ENCODE results near the gene ATP6V1E1. TPM values are rescaled to one million over a fixed set of nuclear protein-coding genes. Genes with fewer than 3 reads are reported as not detected.
A peak's percentile ranks its signal among the peaks of the same experiment; 100 is the strongest.

ATP6V1E1 gene
- total and polyA plus RNA-seq, 9 of the 15 experiments (the other 6 are each of a cell fraction or from before 2014, with no cell fraction given): 122 to 249 (median 179) TPM

DNA sequence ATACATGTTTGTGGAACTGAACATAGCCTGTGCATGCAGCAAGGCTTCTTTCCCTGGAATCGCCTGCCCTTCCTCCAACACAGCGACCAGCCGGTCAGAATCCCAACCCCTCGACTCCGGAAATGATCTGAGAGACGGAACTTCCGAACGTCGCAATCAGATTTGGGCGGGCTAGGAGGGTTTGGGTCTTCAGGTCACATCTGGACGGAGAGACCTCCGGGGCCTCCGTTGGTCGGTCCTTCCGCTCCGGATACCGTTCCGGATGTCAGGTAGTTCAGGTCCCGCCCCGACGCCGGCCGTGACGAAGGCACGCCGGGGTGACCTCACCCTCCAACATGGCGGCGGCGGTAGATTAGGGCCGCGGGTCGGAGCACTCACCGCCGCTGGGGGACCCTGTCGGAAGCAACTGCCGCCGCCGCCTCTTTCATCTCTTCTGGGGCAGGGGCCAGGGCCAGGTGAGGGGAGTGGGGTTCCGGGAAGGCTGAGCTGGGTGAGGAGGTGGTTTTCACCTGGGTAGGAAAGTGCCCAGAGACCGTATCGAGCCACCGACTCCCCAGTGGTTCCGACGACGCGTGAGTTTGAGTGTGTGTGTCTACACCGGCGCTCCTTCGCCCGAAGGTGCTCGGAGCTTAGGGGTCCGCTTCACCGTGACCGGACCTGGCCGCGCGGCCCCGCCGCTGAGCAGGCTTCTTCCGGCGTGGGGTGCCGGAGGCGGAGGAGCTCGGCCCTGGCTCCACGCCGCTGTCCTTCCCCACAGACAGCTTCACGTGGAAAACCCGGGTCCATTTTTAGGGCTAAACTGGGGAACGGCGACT lies 10.1 kb upstream of the ATP6V1E1 start, which contains the start of gene BCL2L13 (continued):
- peak; percentile 75; the same call in 1 of the 2 replicates for TF ChIP-seq GABPB2 (CRISPR knock-in tag; conservative IDR thresholded peaks at IDR 0.05)
- peak; percentile 81 for TF ChIP-seq RNF2 (IDR thresholded peaks at IDR 0.05)
- TF ChIP-seq GABPB1 (CRISPR knock-in tag; IDR thresholded peaks at IDR 0.05): peak; percentile 90
- TF ChIP-seq, protein P1, sequence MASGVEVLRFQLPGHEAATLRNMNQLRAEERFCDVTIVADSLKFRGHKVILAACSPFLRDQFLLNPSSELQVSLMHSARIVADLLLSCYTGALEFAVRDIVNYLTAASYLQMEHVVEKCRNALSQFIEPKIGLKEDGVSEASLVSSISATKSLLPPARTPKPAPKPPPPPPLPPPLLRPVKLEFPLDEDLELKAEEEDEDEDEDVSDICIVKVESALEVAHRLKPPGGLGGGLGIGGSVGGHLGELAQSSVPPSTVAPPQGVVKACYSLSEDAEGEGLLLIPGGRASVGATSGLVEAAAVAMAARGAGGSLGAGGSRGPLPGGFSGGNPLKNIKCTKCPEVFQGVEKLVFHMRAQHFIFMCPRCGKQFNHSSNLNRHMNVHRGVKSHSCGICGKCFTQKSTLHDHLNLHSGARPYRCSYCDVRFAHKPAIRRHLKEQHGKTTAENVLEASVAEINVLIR (CRISPR knock-in tag; IDR thresholded peaks at IDR 0.05): peak; percentile 85
- peak; percentile 86 for TF ChIP-seq ATF2 (CRISPR knock-in tag; IDR thresholded peaks at IDR 0.05)
- no peak for TF ChIP-seq ELK3 (CRISPR knock-in tag; IDR thresholded peaks at IDR 0.05)
- TF ChIP-seq HMGN3 (IDR thresholded peaks at IDR 0.05; ENCODE audit: borderline replicate concordance, extremely low read depth, insufficient read length, low read depth, low read length): peak; percentile 91
- no peak for TF ChIP-seq NFIX (CRISPR knock-in tag; IDR thresholded peaks at IDR 0.05; ENCODE audit: low read depth)
- TF ChIP-seq, protein P2, sequence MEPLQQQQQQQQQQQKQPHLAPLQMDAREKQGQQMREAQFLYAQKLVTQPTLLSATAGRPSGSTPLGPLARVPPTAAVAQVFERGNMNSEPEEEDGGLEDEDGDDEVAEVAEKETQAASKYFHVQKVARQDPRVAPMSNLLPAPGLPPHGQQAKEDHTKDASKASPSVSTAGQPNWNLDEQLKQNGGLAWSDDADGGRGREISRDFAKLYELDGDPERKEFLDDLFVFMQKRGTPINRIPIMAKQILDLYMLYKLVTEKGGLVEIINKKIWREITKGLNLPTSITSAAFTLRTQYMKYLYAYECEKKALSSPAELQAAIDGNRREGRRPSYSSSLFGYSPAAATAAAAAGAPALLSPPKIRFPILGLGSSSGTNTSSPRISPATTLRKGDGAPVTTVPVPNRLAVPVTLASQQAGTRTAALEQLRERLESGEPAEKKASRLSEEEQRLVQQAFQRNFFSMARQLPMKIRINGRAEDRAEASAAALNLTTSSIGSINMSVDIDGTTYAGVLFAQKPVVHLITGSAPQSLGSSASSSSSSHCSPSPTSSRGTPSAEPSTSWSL (CRISPR knock-in tag; IDR thresholded peaks at IDR 0.05; ENCODE audit: borderline replicate concordance): no peak
- TF ChIP-seq SREBF1 (IDR thresholded peaks at IDR 0.05; ENCODE audit: borderline replicate concordance, low read depth, low read length): no peak
- no peak for TF ChIP-seq ZNF184 (CRISPR knock-in tag; IDR thresholded peaks at IDR 0.05)
- TF ChIP-seq, protein P3, sequence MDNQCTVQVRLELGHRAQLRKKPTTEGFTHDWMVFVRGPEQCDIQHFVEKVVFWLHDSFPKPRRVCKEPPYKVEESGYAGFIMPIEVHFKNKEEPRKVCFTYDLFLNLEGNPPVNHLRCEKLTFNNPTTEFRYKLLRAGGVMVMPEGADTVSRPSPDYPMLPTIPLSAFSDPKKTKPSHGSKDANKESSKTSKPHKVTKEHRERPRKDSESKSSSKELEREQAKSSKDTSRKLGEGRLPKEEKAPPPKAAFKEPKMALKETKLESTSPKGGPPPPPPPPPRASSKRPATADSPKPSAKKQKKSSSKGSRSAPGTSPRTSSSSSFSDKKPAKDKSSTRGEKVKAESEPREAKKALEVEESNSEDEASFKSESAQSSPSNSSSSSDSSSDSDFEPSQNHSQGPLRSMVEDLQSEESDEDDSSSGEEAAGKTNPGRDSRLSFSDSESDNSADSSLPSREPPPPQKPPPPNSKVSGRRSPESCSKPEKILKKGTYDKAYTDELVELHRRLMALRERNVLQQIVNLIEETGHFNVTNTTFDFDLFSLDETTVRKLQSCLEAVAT (IDR thresholded peaks at IDR 0.05): peak in 1 of 2 experiments; percentile 59; a peak in 3 of 4 replicates
- TF ChIP-seq TSHZ1 (CRISPR knock-in tag; IDR thresholded peaks at IDR 0.05): no peak
- TF ChIP-seq SMARCE1 (IDR thresholded peaks at IDR 0.05): peak; percentile 35; the same call in 1 of the 2 replicates
- TF ChIP-seq ZNF324 (CRISPR knock-in tag; IDR thresholded peaks at IDR 0.05): no peak
